DND-41 (cell line): ENCODE data around the gene CSE1L.
"Not testable (repeated sequence)": the region's sequence is repeated elsewhere in the genome, so short reads cannot be mapped to it uniquely, and the experiment has no call there.

ENCODE experiments used
- ATAC-seq: fragments of 200-7000 bp; cut with Tn5 transposase; 3 replicates; pipeline ENCODE4 v1.9.1; 2021; ENCODE audit warnings: low read depth; ENCODE audit not compliant: insufficient read depth
- DNase-seq: peaks from one replicate; pipeline ENCODE4 v3.0.0-alpha.2; 2020
- H2AFZ ChIP-seq: 2 replicates; pipeline ENCODE4 v1.6.0; 2012; ENCODE audit warnings: low read depth, low read length
- H3K27ac ChIP-seq: 2 replicates; pipeline ENCODE4 v1.5.1; 2012; ENCODE audit warnings: low read length, inconsistent platforms
- H3K27me3 ChIP-seq: fragments of 200-600 bp; sonication (generic); 2 replicates; pipeline ENCODE4 v1.6.0; 2012; ENCODE audit warnings: low read length, mild to moderate bottlenecking, inconsistent platforms; ENCODE audit not compliant: insufficient read depth, poor library complexity
- H3K36me3 ChIP-seq: 2 replicates; pipeline ENCODE4 v1.5.1; 2012; ENCODE audit warnings: low read length, inconsistent platforms; ENCODE audit not compliant: insufficient read depth
- H3K4me1 ChIP-seq: 2 replicates; pipeline ENCODE4 v1.5.1; 2012; ENCODE audit warnings: mild to moderate bottlenecking, low read length; ENCODE audit not compliant: insufficient read depth
- H3K4me2 ChIP-seq: 2 replicates; pipeline ENCODE4 v1.6.0; 2012; ENCODE audit warnings: mild to moderate bottlenecking, moderate library complexity, low read length, inconsistent platforms; ENCODE audit not compliant: insufficient read depth
- H3K4me3 ChIP-seq, 2 experiments: fragments of 200-600 bp in 1 of 2; shearing (Covaris generic) in 1 of 2; 2 replicates each; pipeline ENCODE4 v1.5.1; 2012 to 2016; ENCODE audit warnings: inconsistent platforms in 2 of 2, low read length in 2 of 2, mild to moderate bottlenecking in 2 of 2, low read depth in 1 of 2, moderate library complexity in 1 of 2
- H3K79me2 ChIP-seq: 2 replicates; pipeline ENCODE4 v1.6.0; 2012; ENCODE audit warnings: low read length, inconsistent platforms; ENCODE audit not compliant: insufficient read depth
- H3K9ac ChIP-seq: 2 replicates; pipeline ENCODE4 v1.6.0; 2012; ENCODE audit warnings: low read depth, mild to moderate bottlenecking, inconsistent platforms, low read length, moderate library complexity
- H3K9me3 ChIP-seq: 2 replicates; pipeline ENCODE4 v1.5.1; 2012; ENCODE audit warnings: low read length, moderate library complexity, mild to moderate bottlenecking, inconsistent platforms; ENCODE audit not compliant: insufficient read depth, severe bottlenecking
- H4K20me1 ChIP-seq: 2 replicates; pipeline ENCODE4 v1.6.0; 2012; ENCODE audit warnings: low read length; ENCODE audit not compliant: insufficient read depth
- CTCF ChIP-seq: IDR thresholded peaks from 2 replicates; pipeline ENCODE4 v1.5.1; 2012; ENCODE audit warnings: borderline replicate concordance, low read length, moderate library complexity, mild to moderate bottlenecking; ENCODE audit not compliant: poor library complexity, severe bottlenecking; ENCODE audit errors: extremely low read depth
- EZH2 ChIP-seq: IDR thresholded peaks from 3 replicates; pipeline ENCODE4 v1.6.1; 2012; ENCODE audit warnings: borderline replicate concordance, low read depth, mild to moderate bottlenecking, moderate library complexity, low read length, inconsistent platforms; ENCODE audit not compliant: severe bottlenecking

The CSE1L gene

GRCh38 chr20:49006446-49006980 is 39.6 kb upstream of the CSE1L start:
- no peaks in the 10 kb centered on the region for H3K79me2 ChIP-seq
- H2AFZ ChIP-seq: no peak overlapping the region
- no peaks in the 10 kb centered on the region for H3K27me3 ChIP-seq
- H4K20me1 ChIP-seq: no peaks in the 10 kb centered on the region
- no peaks in the 10 kb centered on the region for H3K4me1 ChIP-seq
- ATAC-seq: no peak
- no peak overlapping the region for H3K9ac ChIP-seq
- H3K9me3 ChIP-seq: no peaks in the 10 kb centered on the region
- peaks cover 58% of the 10 kb centered on the region for H3K36me3 ChIP-seq
- no peak for TF ChIP-seq EZH2
- TF ChIP-seq CTCF: no peak
- H3K4me2 ChIP-seq: no peak overlapping the region
- no peak overlapping the region for H3K4me3 ChIP-seq
- DNase-seq: no peak
- H3K27ac ChIP-seq: no peak overlapping the region

DNA sequence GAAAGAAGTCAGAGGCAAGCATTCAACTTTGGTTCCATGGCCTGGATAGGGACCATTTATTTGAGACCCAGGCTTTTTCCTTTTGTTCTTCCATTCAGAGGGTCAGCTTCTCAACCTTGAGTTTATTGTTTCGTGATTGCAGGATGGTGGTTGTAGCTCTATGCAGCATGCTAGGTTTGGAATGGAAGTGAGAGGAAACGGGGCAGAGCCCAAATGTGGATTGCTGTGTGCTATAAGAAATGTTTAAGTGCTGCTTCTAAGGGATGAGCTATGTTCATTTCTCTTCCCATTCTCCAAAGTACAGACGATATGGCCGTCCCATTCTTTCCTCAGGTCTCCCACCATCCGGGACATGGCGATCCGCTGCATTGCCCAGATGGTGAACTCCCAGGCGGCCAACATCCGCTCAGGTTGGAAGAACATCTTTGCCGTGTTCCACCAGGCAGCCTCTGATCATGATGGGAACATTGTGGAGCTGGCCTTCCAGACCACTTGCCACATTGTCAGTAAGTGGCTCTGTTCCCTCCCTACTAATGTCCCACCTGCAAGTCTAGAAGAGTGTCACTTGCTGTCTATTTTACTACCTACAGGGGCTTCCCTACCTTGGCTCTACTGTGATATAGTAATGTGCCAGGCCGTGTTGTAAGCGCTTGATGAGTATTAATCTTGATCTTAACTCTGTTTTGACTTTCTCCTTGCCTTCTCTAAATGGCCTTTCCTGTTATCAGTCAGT is 36.0 kb upstream of the CSE1L start:
- Histone ChIP-seq H3K9me3 (no peaks in the 10 kb centered on the region), H3K79me2 (no peaks in the 10 kb centered on the region), H3K27ac (no peak overlapping the region), H2AFZ (no peak overlapping the region), H3K27me3 (no peaks in the 10 kb centered on the region), H3K4me1 (no peaks in the 10 kb centered on the region), H3K4me3 (no peak overlapping the region), H3K4me2 (no peak overlapping the region), H3K9ac (no peak overlapping the region), H3K36me3 (peaks cover 84% of the 10 kb centered on the region), H4K20me1 (no peaks in the 10 kb centered on the region)
- no peak for ATAC-seq
- DNase-seq: no peak
- TF ChIP-seq EZH2: no peak
- TF ChIP-seq CTCF: no peak

DNA sequence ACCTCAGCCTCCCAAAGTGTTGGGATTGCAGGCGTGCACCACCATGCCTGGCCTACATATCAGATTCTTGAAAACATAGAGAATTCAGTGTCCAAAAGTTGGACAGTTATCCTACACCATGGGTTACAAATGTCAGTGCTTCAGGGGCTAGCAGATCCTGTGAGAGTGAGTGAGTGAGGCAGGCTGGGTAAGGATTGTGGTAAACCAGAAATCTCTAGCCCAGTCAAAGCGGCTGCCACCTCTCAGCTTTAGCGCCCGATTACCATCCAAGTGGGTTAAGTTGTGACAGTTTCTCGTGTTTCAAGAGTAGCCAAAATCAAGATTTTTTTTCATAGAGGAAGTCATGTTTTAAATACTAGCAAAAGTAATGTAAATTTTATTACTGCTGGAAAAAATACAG is 21.9 kb upstream of the CSE1L start:
- H3K9me3 ChIP-seq: no peaks in the 10 kb centered on the region
- no peak overlapping the region for H2AFZ ChIP-seq
- H3K4me2 ChIP-seq: no peak overlapping the region
- no peak overlapping the region for H3K9ac ChIP-seq
- TF ChIP-seq CTCF (no peak), EZH2 (no peak)
- H3K4me1 ChIP-seq: no peaks in the 10 kb centered on the region
- no peaks in the 10 kb centered on the region for H4K20me1 ChIP-seq
- H3K27me3 ChIP-seq: no peaks in the 10 kb centered on the region
- peak; percentile 53; the same call in 1 of the 3 replicates for ATAC-seq
- DNase-seq: no peak
- peaks cover 80% of the 10 kb centered on the region for H3K36me3 ChIP-seq
- H3K27ac ChIP-seq: no peak overlapping the region
- H3K4me3 ChIP-seq: no peak overlapping the region
- no peaks in the 10 kb centered on the region for H3K79me2 ChIP-seq

DNA sequence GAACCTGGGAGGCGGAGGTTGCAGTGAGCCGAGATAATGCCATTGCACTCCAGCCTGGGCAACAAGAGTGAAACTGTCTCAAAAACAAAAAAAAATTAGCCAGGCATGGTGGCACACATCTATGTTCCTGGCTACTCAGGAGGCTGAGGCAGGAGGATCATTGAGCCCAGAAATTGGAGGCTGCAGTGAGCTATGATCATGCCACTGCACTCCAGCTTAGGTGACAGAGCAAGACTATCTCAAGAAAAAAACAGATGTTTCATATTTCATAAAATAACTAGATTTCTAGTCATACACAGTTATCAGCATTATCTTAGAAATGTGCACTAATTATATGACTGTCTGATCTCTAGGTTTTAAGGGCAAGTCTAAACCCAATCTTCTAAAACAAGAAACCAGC is 17.9 kb upstream of the CSE1L start:
- H4K20me1 ChIP-seq, H3K4me1 ChIP-seq, H3K79me2 ChIP-seq, H3K4me3 ChIP-seq, H2AFZ ChIP-seq, ATAC-seq, H3K27ac ChIP-seq, H3K9ac ChIP-seq, H3K9me3 ChIP-seq, H3K27me3 ChIP-seq, DNase-seq, H3K4me2 ChIP-seq: not testable (repeated sequence)
- peaks cover 80% of the 10 kb centered on the region for H3K36me3 ChIP-seq
